Measurements from ENCODE around the gene RASA3. TPM values are rescaled to one million over a fixed set of nuclear protein-coding genes. Genes with fewer than 3 reads are reported as not detected.

Gene RASA3
- total and polyA plus RNA-seq, 2 donors (not counting 3 experiments of a cell fraction or from before 2014, with no cell fraction given) = 26.5 to 53.8 TPM

- H3K79me2 ChIP-seq (ENCODE audit: control insufficient read depth, insufficient read depth, low read length) = peaks cover 88% of the 10 kb centered on the region
- dilution Hi-C loops (cut with MboI; ENCODE audit: extremely low pct_ligation_motif_present, low sequenced_read_pairs) (loop anchor here (10.0 kb wide), 1 partner anchor 59 kb away; no protein-coding TSS in a partner anchor), intact Hi-C loops (cut with micrococcal nuclease) (loop anchor here (2.0 kb wide), 1 partner anchor 21 kb away; no protein-coding TSS in a partner anchor)
- DNase-seq (ENCODE audit: low read depth, low spot score) (no peak), FAIRE-seq (no peak)
- no peak for TF ChIP-seq FOS (IDR thresholded peaks at IDR 0.05; ENCODE audit: borderline replicate concordance, insufficient read depth, low read length)
- no peak for TF ChIP-seq CTCF (IDR thresholded peaks at IDR 0.05; ENCODE audit: extremely low read depth in 1 of 2, insufficient read depth in 1 of 2, low read depth in 1 of 2, low read length in 2 of 2)
- TF ChIP-seq MAX (IDR thresholded peaks at IDR 0.05; ENCODE audit: insufficient read depth, insufficient read length) = no peak
- no peak for TF ChIP-seq GATA2 (IDR thresholded peaks at IDR 0.05; ENCODE audit: insufficient read depth, insufficient read length, low read depth, low read length)
- no peak for TF ChIP-seq POLR2AphosphoS5 (IDR thresholded peaks at IDR 0.05; ENCODE audit: insufficient read depth, low read depth, low read length)
- TF ChIP-seq EZH2 (IDR thresholded peaks at IDR 0.05; ENCODE audit: borderline replicate concordance, low read depth, low read length, severe bottlenecking) = no peak
- TF ChIP-seq MYC (IDR thresholded peaks at IDR 0.05; ENCODE audit: low read depth, low read length) = no peak
- no peak for TF ChIP-seq POLR2A (IDR thresholded peaks at IDR 0.05; ENCODE audit: low read depth, low read length)
- no peak for TF ChIP-seq JUN (IDR thresholded peaks at IDR 0.05; ENCODE audit: borderline replicate concordance, insufficient read depth, insufficient read length, low read depth)
- no peak overlapping the region for H3K4me2 ChIP-seq (ENCODE audit: insufficient read depth, low read length)
- POLR2A ChIA-PET = no interaction called here
- no peaks in the 10 kb centered on the region for H4K20me1 ChIP-seq (replicated peaks; ENCODE audit: control insufficient read depth, extremely low read depth, insufficient read depth, low read length)
- no peak overlapping the region for H3K9ac ChIP-seq (replicated peaks; ENCODE audit: extremely low read depth, insufficient read depth, low read length)
- CTCF ChIA-PET = no interaction called here
- no peaks in the 10 kb centered on the region for H3K9me3 ChIP-seq (replicated peaks; ENCODE audit: control insufficient read depth, insufficient read depth, low read length)
- H3K9me1 ChIP-seq (replicated peaks; ENCODE audit: control insufficient read depth, extremely low read depth, insufficient read depth, low read length) = no peaks in the 10 kb centered on the region
- BruUV-seq (replicated peaks) = no TSS peak
- H3K4me1 ChIP-seq (ENCODE audit: control insufficient read depth, extremely low read depth, insufficient read depth, low read length) = peaks cover 23% of the 10 kb centered on the region
- no peak overlapping the region for H3K4me3 ChIP-seq (replicated peaks in 1 of 3; ENCODE audit: insufficient read depth in 1 of 3, low read depth in 1 of 3, low read length in 3 of 3)
- H3K27ac ChIP-seq (ENCODE audit: insufficient read depth, low read depth, low read length) = no peak overlapping the region
- peaks cover 2 to 18% of the 10 kb centered on the region in 2 experiments for H3K36me3 ChIP-seq (ENCODE audit: control insufficient read depth in 2 of 2, extremely low read depth in 1 of 2, insufficient read depth in 2 of 2, low read length in 2 of 2)
- H2AFZ ChIP-seq (ENCODE audit: low read depth, low read length) = no peak overlapping the region
- no peaks in the 10 kb centered on the region for H3K27me3 ChIP-seq (ENCODE audit: control insufficient read depth in 2 of 2, insufficient read depth in 2 of 2, low read length in 2 of 2)
Measured at GRCh38 chr13:114055766-114056165, 76.7 kb downstream of the RASA3 start.

All from endothelial cell of umbilical vein (primary cell).